PC-3 (cell line): ENCODE data around the gene ALKBH8. TPM values are rescaled to one million over a fixed set of nuclear protein-coding genes. Genes with fewer than 3 reads are reported as not detected.
"Not testable (repeated sequence)": the region's sequence is repeated elsewhere in the genome, so short reads cannot be mapped to it uniquely, and the experiment has no call there.

ENCODE experiments used
- ATAC-seq: fragments of 200-7000 bp; cut with Tn5 transposase; 2 replicates; pipeline ENCODE4 v1.9.1; 2020; ENCODE audit warnings: mild to moderate bottlenecking, moderate library complexity
- BruUV-seq: library from RNA; stranded (reverse); fragments of 400-500 nt; replicated peaks from 2 replicates; lab custom pipeline; 2021; lab: Mats Ljungman, UMichigan
- CTCF ChIA-PET: fragments of 300-600 bp; sonication (Branson Sonifier 250); formaldehyde crosslinking; loops from one replicate; lab custom pipeline; 2022; ENCODE audit warnings: antibody characterized with exemption; lab: Charles Lee
- POLR2A ChIA-PET: fragments of 300-600 bp; sonication (Branson Sonifier 250); formaldehyde crosslinking; loops from one replicate; lab custom pipeline; 2022; ENCODE audit warnings: antibody characterized with exemption; ENCODE audit not compliant: unreplicated experiment; lab: Charles Lee
- DNase-seq: peaks from one replicate; pipeline ENCODE4 v3.0.0-alpha.2; 2015
- H2AFZ ChIP-seq: fragments of 300-600 bp; sonication (generic); 2 replicates; pipeline ENCODE4 v1.6.0; 2016; ENCODE audit warnings: antibody characterized with exemption, low read length
- H3F3A ChIP-seq: fragments of 300-600 bp; sonication (generic); one replicate; pipeline ENCODE4 v1.6.0; 2017; ENCODE audit warnings: antibody characterized with exemption, low read length, control low read depth, mild to moderate bottlenecking; ENCODE audit not compliant: unreplicated experiment
- H3K27ac ChIP-seq: fragments of 300-600 bp; sonication (generic); 2 replicates; pipeline ENCODE4 v1.5.1; 2016; ENCODE audit warnings: mild to moderate bottlenecking, low read length
- H3K27me3 ChIP-seq: fragments of 300-600 bp; sonication (generic); 2 replicates; pipeline ENCODE4 v1.6.1; 2016; ENCODE audit warnings: low read length, mixed read lengths
- H3K36me3 ChIP-seq: fragments of 300-600 bp; sonication (generic); 2 replicates; pipeline ENCODE4 v1.6.1; 2016; ENCODE audit warnings: low read depth, mixed run types, low read length, mixed read lengths
- H3K4me1 ChIP-seq: fragments of 300-600 bp; sonication (generic); 2 replicates; pipeline ENCODE4 v1.5.1; 2016; ENCODE audit warnings: low read length; ENCODE audit not compliant: insufficient read depth
- H3K4me2 ChIP-seq: fragments of 300-600 bp; sonication (generic); 2 replicates; pipeline ENCODE4 v1.6.0; 2016; ENCODE audit warnings: low read length
- H3K4me3 ChIP-seq: fragments of 300-600 bp; sonication (generic); 2 replicates; pipeline ENCODE4 v1.5.1; 2016; ENCODE audit warnings: mild to moderate bottlenecking, low read length, mixed read lengths
- H3K79me2 ChIP-seq: fragments of 300-600 bp; sonication (generic); 2 replicates; pipeline ENCODE4 v1.6.1; 2017; ENCODE audit warnings: low read length, mixed read lengths
- H3K9ac ChIP-seq: fragments of 300-600 bp; sonication (generic); 2 replicates; pipeline ENCODE4 v1.6.0; 2016; ENCODE audit warnings: mild to moderate bottlenecking, low read length
- H3K9me2 ChIP-seq: fragments of 300-600 bp; sonication (generic); replicated peaks from 2 replicates; pipeline ENCODE4 v1.6.1; 2016; ENCODE audit warnings: mixed run types, low read length, mixed read lengths
- H3K9me3 ChIP-seq: fragments of 300-600 bp; sonication (generic); 2 replicates; pipeline ENCODE4 v1.6.1; 2016; ENCODE audit warnings: low read length, mixed read lengths
- H4K20me1 ChIP-seq: fragments of 300-600 bp; sonication (generic); 2 replicates; pipeline ENCODE4 v1.6.1; 2016; ENCODE audit warnings: low read length, mixed read lengths
- EZH2 ChIP-seq: fragments of 300-600 bp; sonication (generic); IDR thresholded peaks from one replicate; pipeline ENCODE4 v1.6.1; 2017; ENCODE audit warnings: antibody characterized with exemption, mild to moderate bottlenecking, low read length; ENCODE audit not compliant: unreplicated experiment
- EZH2phosphoT487 ChIP-seq: fragments of 300-600 bp; sonication (generic); IDR thresholded peaks from 2 replicates; pipeline ENCODE4 v1.6.1; 2018; ENCODE audit warnings: mild to moderate bottlenecking, antibody characterized with exemption, low read length, borderline replicate concordance
- intact Hi-C: fragments of 100-400 bp; cut with micrococcal nuclease; formaldehyde crosslinking; loops from 2 replicates; pipeline ENCODE4 v1.9.0; 2023
- total RNA-seq: library from RNA; depleted of rRNA; stranded (reverse); fragments of >200 nt; gene quantifications from 2 replicates; pipeline ENCODE4 v1.2.3, GENCODE V29; 2014
- TF ChIP-seq, protein P1 (sequence below): fragments of 300-600 bp; sonication (generic); conservative IDR thresholded peaks from 2 replicates; pipeline ENCODE4 v1.5.1; 2017; ENCODE audit warnings: antibody characterized with exemption, low read depth, mild to moderate bottlenecking, low read length

ALKBH8 gene
- total RNA-seq, 1 experiment from 2014 or later = 14.3 TPM

DNA sequence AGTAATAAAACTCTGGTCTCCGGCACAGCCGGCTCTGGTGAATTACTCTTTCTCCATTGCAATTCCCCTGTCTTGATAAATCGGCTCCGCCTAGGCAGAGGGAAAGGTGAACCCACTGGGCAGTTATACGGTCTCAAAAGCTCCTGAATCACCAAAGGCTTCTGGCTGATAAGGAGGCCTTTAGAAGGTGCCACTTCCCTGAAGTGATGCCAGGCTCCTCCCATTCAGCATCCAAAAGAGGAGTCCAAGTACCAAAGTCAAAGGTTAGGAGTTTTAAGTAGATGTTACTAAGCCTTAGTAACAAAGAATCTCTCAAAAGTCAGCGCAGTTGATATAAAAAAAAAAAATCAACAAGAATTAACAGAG lies 11.8 kb upstream of the ALKBH8 start:
- intact Hi-C loops = loop anchor here (2.0 kb wide), 1 partner anchor 321 kb away; no protein-coding TSS in a partner anchor
- DNase-seq = no peak
- Histone ChIP-seq H4K20me1 (no peaks in the 10 kb centered on the region), H2AFZ (no peak overlapping the region), H3K27ac (no peak overlapping the region), H3K4me2 (no peak overlapping the region), H3K4me1 (no peaks in the 10 kb centered on the region), H3K27me3 (no peaks in the 10 kb centered on the region), H3F3A (no peaks in the 10 kb centered on the region), H3K79me2 (no peaks in the 10 kb centered on the region), H3K9ac (no peak overlapping the region), H3K4me3 (no peak overlapping the region), H3K36me3 (no peaks in the 10 kb centered on the region), H3K9me2 (no peaks in the 10 kb centered on the region), H3K9me3 (no peaks in the 10 kb centered on the region)
- POLR2A ChIA-PET = no interaction called here
- no peak for ATAC-seq
- CTCF ChIA-PET = no interaction called here
- no peak for TF ChIP-seq EZH2
- TF ChIP-seq EZH2phosphoT487 = no peak
- TF ChIP-seq, protein P1, sequence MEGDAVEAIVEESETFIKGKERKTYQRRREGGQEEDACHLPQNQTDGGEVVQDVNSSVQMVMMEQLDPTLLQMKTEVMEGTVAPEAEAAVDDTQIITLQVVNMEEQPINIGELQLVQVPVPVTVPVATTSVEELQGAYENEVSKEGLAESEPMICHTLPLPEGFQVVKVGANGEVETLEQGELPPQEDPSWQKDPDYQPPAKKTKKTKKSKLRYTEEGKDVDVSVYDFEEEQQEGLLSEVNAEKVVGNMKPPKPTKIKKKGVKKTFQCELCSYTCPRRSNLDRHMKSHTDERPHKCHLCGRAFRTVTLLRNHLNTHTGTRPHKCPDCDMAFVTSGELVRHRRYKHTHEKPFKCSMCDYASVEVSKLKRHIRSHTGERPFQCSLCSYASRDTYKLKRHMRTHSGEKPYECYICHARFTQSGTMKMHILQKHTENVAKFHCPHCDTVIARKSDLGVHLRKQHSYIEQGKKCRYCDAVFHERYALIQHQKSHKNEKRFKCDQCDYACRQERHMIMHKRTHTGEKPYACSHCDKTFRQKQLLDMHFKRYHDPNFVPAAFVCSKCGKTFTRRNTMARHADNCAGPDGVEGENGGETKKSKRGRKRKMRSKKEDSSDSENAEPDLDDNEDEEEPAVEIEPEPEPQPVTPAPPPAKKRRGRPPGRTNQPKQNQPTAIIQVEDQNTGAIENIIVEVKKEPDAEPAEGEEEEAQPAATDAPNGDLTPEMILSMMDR = no peak
- BruUV-seq = no TSS peak

DNA sequence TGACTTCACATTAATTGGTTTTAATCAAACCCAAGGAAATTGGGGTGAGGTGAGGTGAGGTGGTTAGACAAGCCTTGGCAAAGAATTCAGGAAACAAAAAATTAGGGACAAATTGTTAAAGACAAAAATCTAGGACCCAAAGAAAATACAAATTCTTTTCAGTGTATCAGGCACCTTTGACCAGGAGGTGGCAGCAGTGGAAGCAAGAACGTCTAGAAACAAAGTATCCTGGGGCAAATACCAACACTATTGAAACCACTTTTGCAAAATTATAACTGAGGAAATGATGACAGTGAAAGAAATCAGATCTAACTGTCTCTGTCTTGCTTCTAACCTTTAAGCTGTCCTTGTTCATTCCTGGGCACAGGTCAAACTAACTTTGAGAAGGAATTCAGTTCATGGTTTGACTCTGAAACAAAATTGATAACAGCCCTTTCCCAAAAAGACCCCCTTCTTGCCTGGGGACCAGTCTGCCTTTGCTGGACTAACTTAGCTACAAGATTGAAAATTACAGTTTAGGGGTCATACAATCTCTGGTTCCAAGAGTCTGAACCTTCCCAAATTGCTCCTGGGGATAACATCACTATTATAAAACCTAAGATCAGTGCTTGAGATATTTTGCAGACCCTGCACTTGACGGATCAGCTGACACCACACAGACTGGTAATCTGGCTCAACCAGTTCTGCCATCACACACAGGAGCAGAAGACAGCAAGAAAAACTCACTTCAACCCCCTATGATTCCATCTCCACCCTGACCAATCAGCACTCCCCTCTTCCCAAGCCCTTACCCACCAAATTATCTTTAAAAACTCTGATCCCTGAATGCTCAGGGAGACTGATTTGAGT lies 11.2 kb upstream of the ALKBH8 start:
- H3K4me2 ChIP-seq, H3K9me2 ChIP-seq, H4K20me1 ChIP-seq, BruUV-seq, H3K9ac ChIP-seq, H3K9me3 ChIP-seq, POLR2A ChIA-PET, H2AFZ ChIP-seq, H3K27ac ChIP-seq, H3K27me3 ChIP-seq, H3K4me1 ChIP-seq, H3K4me3 ChIP-seq, H3K79me2 ChIP-seq, H3K36me3 ChIP-seq, H3F3A ChIP-seq: not testable (repeated sequence)
- CTCF ChIA-PET = interaction anchor here (1.3 kb wide), 1 partner anchor 113 kb away, joined by 5 read pairs; no protein-coding TSS in a partner anchor
- intact Hi-C loops = loop anchor here (1.0 to 2.0 kb wide), 4 partner anchors 27 to 322 kb away; no protein-coding TSS in a partner anchor
- ATAC-seq (peak; percentile 76), DNase-seq (peak; percentile 87)
- TF ChIP-seq, protein P1 = peak; percentile 96

DNA sequence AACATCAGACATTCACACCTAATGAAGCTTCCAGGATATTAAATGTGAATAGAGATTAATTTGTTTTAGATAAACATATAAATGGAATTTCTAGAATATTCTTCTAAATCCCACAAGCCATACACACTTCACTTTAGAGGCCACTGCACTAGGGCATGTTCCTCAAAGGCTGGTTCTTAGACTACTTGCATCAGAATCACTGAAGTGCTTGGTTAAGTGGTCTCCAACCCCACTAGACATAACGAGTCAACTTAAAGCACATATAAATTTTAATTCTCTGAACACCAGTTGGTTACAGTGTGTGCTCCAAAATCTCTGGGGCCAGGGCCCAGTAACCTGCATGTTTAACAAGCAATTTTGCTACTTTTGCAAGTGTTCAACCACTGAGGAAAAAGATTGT lies 7.9 kb upstream of the ALKBH8 start:
- intact Hi-C loops = no loop called here
- no peak overlapping the region for H3K4me3 ChIP-seq
- ChIA-PET POLR2A (no interaction called here), CTCF (no interaction called here)
- H4K20me1 ChIP-seq = no peaks in the 10 kb centered on the region
- H3K4me1 ChIP-seq = no peaks in the 10 kb centered on the region
- no peak for ATAC-seq
- no peak overlapping the region for H3K27ac ChIP-seq
- H3K9me2 ChIP-seq = no peaks in the 10 kb centered on the region
- no peaks in the 10 kb centered on the region for H3K79me2 ChIP-seq
- BruUV-seq = no TSS peak
- no peak overlapping the region for H3K9ac ChIP-seq
- H3K4me2 ChIP-seq = no peak overlapping the region
- H3K27me3 ChIP-seq = peaks cover 5% of the 10 kb centered on the region; the same call in 1 of the 2 replicates
- H3K9me3 ChIP-seq = no peaks in the 10 kb centered on the region
- H2AFZ ChIP-seq = no peak overlapping the region
- no peak for DNase-seq
- TF ChIP-seq EZH2phosphoT487 = no peak
- TF ChIP-seq EZH2 = no peak
- TF ChIP-seq, protein P1 = no peak
- no peaks in the 10 kb centered on the region for H3F3A ChIP-seq
- H3K36me3 ChIP-seq = no peaks in the 10 kb centered on the region
